ENCODE data around the gene ERBB4.
"Not testable (repeated sequence)": the region's sequence is repeated elsewhere in the genome, so short reads cannot be mapped to it uniquely, and the experiment has no call there.

The ERBB4 gene

GRCh38 chr2:212271583-212271982, 267.0 kb downstream of the ERBB4 start:
- no peak overlapping the region for H3K27ac Mint-ChIP-seq
- H3K4me3 Mint-ChIP-seq = no peak overlapping the region
- H3K36me3 Mint-ChIP-seq = no peaks in the 10 kb centered on the region
- no peak for DNase-seq (ENCODE audit: low spot score in 2 of 2)
- ATAC-seq = no peak
- peaks cover 7% of the 10 kb centered on the region for H3K9me3 Mint-ChIP-seq
- H3K4me1 Mint-ChIP-seq = no peaks in the 10 kb centered on the region

DNA sequence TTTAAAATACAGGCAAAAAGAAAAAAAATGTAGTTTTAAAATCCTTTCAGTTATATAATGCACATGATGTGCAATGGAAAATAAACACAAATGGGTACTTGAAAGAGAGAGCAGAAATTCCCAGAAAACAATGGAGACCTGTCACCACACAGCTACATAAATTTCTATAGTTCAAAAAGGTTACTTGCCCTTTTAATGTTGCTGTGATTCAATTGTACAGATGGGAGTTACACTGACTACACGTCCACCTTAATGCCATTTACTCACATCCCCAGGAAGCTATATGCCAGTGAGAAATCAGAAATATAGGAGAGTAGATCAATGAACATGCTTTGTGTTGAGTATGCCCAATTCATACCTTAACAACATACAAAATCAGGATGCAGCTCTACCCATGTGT, 269.6 kb downstream of the ERBB4 start:
- Mint-ChIP-seq H3K27ac (no peak overlapping the region), H3K9me3 (peaks cover 7% of the 10 kb centered on the region), H3K36me3 (no peaks in the 10 kb centered on the region), H3K4me3 (no peak overlapping the region), H3K4me1 (no peaks in the 10 kb centered on the region)
- DNase-seq (ENCODE audit: low spot score in 2 of 2) = no peak
- no peak for ATAC-seq

DNA sequence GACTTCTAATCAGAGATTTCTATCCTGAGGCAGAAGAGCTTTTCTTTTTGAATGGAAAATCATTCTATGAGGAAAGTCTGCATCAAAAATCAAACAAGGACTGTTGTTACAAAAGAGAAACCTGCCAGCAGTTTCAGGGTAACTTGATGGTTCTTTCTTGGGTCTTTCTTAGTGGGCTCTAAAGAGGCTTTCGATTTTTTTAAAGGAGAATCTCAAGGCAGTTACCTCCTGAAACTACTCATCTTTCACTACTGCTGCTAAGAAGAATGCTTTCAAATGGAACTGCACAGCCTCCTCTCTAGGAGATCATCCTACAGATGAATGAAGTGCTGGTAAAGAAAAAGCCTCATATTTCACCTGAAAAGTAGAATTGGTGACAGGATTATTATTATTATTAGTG, 272.3 kb downstream of the ERBB4 start:
- ATAC-seq = no peak

DNA sequence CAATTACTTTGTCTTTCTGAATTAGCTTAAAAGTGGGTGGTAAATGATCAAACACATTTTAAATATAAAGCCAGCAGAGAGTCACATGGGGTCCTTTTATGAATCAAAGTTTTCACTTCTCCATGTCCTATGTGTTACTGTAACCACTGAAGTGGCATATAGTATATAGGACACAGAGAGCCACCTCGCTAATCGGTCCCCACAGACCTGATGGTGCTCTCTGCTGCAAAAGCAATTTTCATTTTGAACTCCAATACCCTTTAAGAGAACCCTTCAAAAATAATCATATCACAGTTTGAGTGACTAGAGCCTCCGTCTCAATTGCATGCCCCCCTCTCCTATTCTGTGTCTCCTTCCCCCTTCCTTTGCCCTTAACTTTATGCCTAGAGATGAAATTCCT, 272.8 kb downstream of the ERBB4 start:
- Mint-ChIP-seq H3K9me3 (peaks cover 9% of the 10 kb centered on the region), H3K4me1 (no peaks in the 10 kb centered on the region), H3K27ac (no peak overlapping the region), H3K36me3 (no peaks in the 10 kb centered on the region), H3K4me3 (no peak overlapping the region)
- ATAC-seq (no peak), DNase-seq (ENCODE audit: low spot score in 2 of 2) (no peak)

More for the DNA sequence above, 272.3 kb downstream of the ERBB4 start:
- no peaks in the 10 kb centered on the region for H3K4me1 Mint-ChIP-seq
- no peaks in the 10 kb centered on the region for H3K36me3 Mint-ChIP-seq
- H3K27ac Mint-ChIP-seq = no peak overlapping the region
- H3K4me3 Mint-ChIP-seq = no peak overlapping the region
- H3K9me3 Mint-ChIP-seq = peaks cover 9% of the 10 kb centered on the region
- no peak for DNase-seq (ENCODE audit: low spot score in 2 of 2)

GRCh38 chr2:212264187-212264586, 274.4 kb downstream of the ERBB4 start:
- Mint-ChIP-seq H3K27ac (no peak overlapping the region), H3K36me3 (no peaks in the 10 kb centered on the region), H3K4me1 (no peaks in the 10 kb centered on the region), H3K9me3 (peaks cover 6% of the 10 kb centered on the region), H3K4me3 (no peak overlapping the region)
- no peak for DNase-seq (ENCODE audit: low spot score in 2 of 2)
- no peak for ATAC-seq

DNA sequence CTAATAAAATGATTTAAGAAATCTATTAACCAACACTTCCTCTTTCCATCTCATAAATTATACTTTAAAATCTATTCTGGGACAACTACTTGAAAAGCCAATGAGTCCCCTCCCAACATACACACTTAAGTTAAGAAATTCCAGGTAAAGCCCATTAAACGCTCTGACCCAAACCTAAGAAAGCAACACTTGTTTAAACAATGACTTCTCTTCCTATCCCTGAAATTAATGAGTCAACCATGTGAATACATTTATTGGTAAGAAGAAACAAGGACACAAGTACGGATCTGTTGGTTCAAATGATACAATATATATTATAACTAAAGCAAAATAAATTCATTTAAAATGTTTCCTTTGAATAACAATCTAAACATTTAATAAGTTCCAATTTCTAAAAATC, 279.4 kb downstream of the ERBB4 start:
- H3K4me1 Mint-ChIP-seq = no peaks in the 10 kb centered on the region
- ATAC-seq (no peak), DNase-seq (ENCODE audit: low spot score in 2 of 2) (no peak)
- no peaks in the 10 kb centered on the region for H3K36me3 Mint-ChIP-seq
- H3K27ac Mint-ChIP-seq = no peak overlapping the region
- peaks cover 3% of the 10 kb centered on the region for H3K9me3 Mint-ChIP-seq
- no peak overlapping the region for H3K4me3 Mint-ChIP-seq

DNA sequence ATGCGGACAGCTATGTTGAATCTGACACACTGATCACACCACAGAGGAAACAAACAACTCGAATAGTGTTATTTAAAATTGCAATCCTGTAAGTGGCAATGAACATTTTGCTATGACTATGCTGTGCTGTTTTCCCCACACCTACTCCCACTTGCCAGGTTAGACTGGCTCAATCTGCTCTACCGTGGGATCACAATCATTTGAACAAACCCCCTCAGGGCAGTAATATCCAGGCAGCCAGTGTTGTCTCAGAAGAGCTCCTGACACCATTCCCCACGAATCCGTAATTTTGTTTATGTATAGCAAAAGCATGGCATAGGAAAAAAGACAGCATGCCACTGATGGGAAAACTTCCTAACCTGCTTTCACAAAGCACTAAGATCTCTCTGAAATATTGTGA, 284.3 kb downstream of the ERBB4 start:
- ATAC-seq (no peak), DNase-seq (ENCODE audit: low spot score in 2 of 2) (no peak)
- peaks cover 4% of the 10 kb centered on the region for H3K9me3 Mint-ChIP-seq
- H3K4me3 Mint-ChIP-seq = no peak overlapping the region
- H3K36me3 Mint-ChIP-seq = no peaks in the 10 kb centered on the region
- H3K4me1 Mint-ChIP-seq = no peaks in the 10 kb centered on the region
- no peak overlapping the region for H3K27ac Mint-ChIP-seq

GRCh38 chr2:212249451-212249850, 289.2 kb downstream of the ERBB4 start:
- no peak overlapping the region for H3K4me3 Mint-ChIP-seq
- no peaks in the 10 kb centered on the region for H3K36me3 Mint-ChIP-seq
- DNase-seq (ENCODE audit: low spot score in 2 of 2) = no peak
- ATAC-seq = no peak
- peaks cover 4% of the 10 kb centered on the region for H3K9me3 Mint-ChIP-seq
- no peaks in the 10 kb centered on the region for H3K4me1 Mint-ChIP-seq
- no peak overlapping the region for H3K27ac Mint-ChIP-seq

- DNase-seq (ENCODE audit: low spot score in 2 of 2) (no peak), ATAC-seq (no peak)
- no peak overlapping the region for H3K27ac Mint-ChIP-seq
- H3K9me3 Mint-ChIP-seq = peaks cover 2% of the 10 kb centered on the region
- no peak overlapping the region for H3K4me3 Mint-ChIP-seq
- no peaks in the 10 kb centered on the region for H3K36me3 Mint-ChIP-seq
- no peaks in the 10 kb centered on the region for H3K4me1 Mint-ChIP-seq
These were observed 292.7 kb downstream of the ERBB4 start for GRCh38 chr2:212245880-212246279.

DNA sequence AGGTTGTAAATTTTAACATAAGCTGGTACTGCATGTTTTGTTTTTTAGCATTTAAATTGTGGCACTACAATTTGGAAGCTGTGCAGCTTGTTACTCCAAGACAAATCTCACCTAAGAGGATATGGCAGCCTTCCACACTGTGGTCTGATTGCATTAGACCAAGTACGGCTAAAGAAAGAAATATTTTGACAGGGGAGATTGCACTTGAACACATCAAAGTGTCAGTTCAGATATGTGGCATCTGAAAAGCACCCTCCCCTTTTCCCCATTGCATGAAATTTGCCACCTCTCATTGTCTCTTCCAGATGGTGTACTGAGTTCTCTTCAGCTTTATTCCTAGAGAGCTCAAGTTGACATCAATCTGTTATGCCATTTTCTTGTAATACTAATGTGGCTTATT, 295.9 kb downstream of the ERBB4 start:
- ATAC-seq (no peak), DNase-seq (ENCODE audit: low spot score in 2 of 2) (no peak)
- H3K4me1 Mint-ChIP-seq = no peaks in the 10 kb centered on the region
- H3K27ac Mint-ChIP-seq = no peak overlapping the region
- H3K36me3 Mint-ChIP-seq = no peaks in the 10 kb centered on the region
- H3K9me3 Mint-ChIP-seq = peaks cover 8% of the 10 kb centered on the region
- H3K4me3 Mint-ChIP-seq = no peak overlapping the region

DNA sequence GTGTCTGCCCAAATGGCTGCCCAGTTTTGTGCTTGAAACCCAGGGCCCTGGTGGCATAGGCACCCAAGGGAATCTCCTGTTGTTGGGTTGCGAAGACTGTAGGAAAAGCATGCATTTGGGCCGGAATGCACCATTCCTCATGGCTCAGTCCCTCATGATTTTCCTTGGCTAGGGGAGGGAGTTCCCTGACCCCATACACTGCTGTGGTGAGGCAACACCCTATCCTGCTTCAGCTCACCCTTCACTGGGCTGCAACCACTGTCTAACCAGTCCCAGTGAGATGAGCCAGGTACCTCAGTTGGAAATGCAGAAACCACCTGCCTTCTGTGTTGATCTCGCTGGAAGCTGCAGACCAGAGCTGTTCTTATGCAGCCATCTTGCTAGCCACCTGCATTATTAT, 300.4 kb downstream of the ERBB4 start:
- H3K4me1 Mint-ChIP-seq; ATAC-seq; H3K36me3 Mint-ChIP-seq; DNase-seq (ENCODE audit: low spot score in 2 of 2); H3K4me3 Mint-ChIP-seq; H3K27ac Mint-ChIP-seq: not testable (repeated sequence)
- peaks cover 15% of the 10 kb centered on the region for H3K9me3 Mint-ChIP-seq

- Mint-ChIP-seq H3K4me1 (no peaks in the 10 kb centered on the region), H3K36me3 (no peaks in the 10 kb centered on the region), H3K27ac (no peak overlapping the region), H3K4me3 (no peak overlapping the region), H3K9me3 (peaks cover 15% of the 10 kb centered on the region)
- no peak for DNase-seq (ENCODE audit: low spot score in 2 of 2)
- ATAC-seq = no peak
These were observed 301.1 kb downstream of the ERBB4 start for GRCh38 chr2:212237350-212238095.

GRCh38 chr2:212228743-212229171, 309.8 kb downstream of the ERBB4 start:
- DNase-seq (ENCODE audit: low spot score in 2 of 2) (no peak), ATAC-seq (no peak)
- H3K4me1 Mint-ChIP-seq = no peaks in the 10 kb centered on the region

DNA sequence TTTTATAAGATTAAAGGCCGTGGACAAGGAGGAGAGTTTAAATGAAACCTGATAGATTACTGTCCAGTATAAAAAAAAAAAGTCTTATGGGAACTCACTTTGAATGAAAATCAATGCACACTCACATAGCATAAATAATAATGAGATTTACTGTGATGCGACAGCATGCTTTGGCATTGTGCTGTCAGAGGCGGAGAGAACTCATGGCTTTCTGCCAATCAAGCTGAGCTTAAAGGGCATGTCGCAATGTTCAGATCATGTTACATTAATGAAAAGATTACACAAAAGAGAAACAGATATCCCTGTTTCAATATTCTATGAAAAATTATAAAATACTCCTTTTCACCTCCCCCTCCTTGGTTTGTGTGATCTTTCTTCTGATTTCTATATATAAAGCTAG, 310.8 kb downstream of the ERBB4 start:
- ATAC-seq (no peak), DNase-seq (ENCODE audit: low spot score in 2 of 2) (no peak)
- Mint-ChIP-seq H3K4me3 (no peak overlapping the region), H3K27ac (no peak overlapping the region), H3K4me1 (no peaks in the 10 kb centered on the region), H3K9me3 (peaks cover 11% of the 10 kb centered on the region), H3K36me3 (no peaks in the 10 kb centered on the region)

More at GRCh38 chr2:212228743-212229171, 309.8 kb downstream of the ERBB4 start:
- Mint-ChIP-seq H3K9me3 (peaks cover 11% of the 10 kb centered on the region), H3K27ac (no peak overlapping the region), H3K36me3 (no peaks in the 10 kb centered on the region), H3K4me3 (no peak overlapping the region)

DNA sequence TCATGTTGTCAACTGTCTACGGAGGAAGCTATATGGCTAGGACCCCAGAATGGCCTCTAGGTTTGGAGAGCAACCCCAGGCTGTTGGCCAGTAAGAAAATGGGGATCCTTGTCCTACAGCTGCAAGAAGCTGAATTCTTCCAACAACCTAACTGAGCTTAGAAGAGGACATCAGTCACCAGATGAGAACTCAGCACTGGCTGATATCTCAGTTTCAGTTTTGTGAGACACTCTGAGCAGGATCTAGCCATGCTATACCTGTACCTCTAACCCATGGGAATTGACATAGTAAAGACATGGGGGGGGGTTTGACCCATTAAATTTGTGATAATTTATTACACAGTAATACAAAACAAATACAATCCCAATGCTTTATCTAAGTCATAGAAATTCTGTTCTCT, 312.5 kb downstream of the ERBB4 start:
- H3K27ac Mint-ChIP-seq = no peak overlapping the region
- no peaks in the 10 kb centered on the region for H3K36me3 Mint-ChIP-seq
- no peaks in the 10 kb centered on the region for H3K4me1 Mint-ChIP-seq
- H3K9me3 Mint-ChIP-seq = peaks cover 11% of the 10 kb centered on the region
- no peak overlapping the region for H3K4me3 Mint-ChIP-seq
- DNase-seq (ENCODE audit: low spot score in 2 of 2) = no peak
- no peak for ATAC-seq

DNA sequence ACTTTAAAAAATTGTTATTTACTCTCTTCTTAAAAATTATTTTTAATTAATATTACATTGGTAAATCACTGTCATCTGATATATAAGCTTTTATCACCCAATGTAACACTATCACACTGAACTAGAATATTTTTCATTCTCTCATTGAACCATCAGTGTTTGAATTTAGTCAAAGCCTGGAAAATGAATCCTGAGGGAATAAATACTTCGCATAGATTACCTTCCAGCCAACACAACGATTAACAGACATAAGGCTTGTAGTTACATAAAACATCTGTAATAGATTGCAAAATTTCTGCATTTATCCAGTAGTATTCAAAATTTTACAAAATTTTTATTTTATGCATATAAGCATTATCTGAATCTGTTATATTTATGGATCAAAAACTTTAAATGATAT, 314.9 kb downstream of the ERBB4 start:
- ATAC-seq (no peak), DNase-seq (ENCODE audit: low spot score in 2 of 2) (no peak)
- Mint-ChIP-seq H3K9me3 (no peaks in the 10 kb centered on the region), H3K27ac (no peak overlapping the region), H3K36me3 (no peaks in the 10 kb centered on the region), H3K4me1 (no peaks in the 10 kb centered on the region), H3K4me3 (no peak overlapping the region)

- Mint-ChIP-seq H3K9me3 (peaks cover 7% of the 10 kb centered on the region), H3K36me3 (no peaks in the 10 kb centered on the region), H3K27ac (no peak overlapping the region), H3K4me3 (no peak overlapping the region), H3K4me1 (no peaks in the 10 kb centered on the region)
- DNase-seq (ENCODE audit: low spot score in 2 of 2) (no peak), ATAC-seq (no peak)
These were observed 325.4 kb downstream of the ERBB4 start for GRCh38 chr2:212213191-212213590.
